HG03135 (cell line): Measurements from ENCODE around the gene GOLM1.
"Not testable (repeated sequence)": the region's sequence is repeated elsewhere in the genome, so short reads cannot be mapped to it uniquely, and the experiment has no call there.

ENCODE experiments used
- ATAC-seq: cut with Tn5 transposase; IDR thresholded peaks from one replicate; pipeline ENCODE4 v1.9.1; 2021; ENCODE audit warnings: mild to moderate bottlenecking, moderate library complexity; ENCODE audit not compliant: unreplicated experiment

The GOLM1 gene

GRCh38 chr9:86098824-86099700, at the start of gene GOLM1:
GOLM1 (minus strand) TSS chr9:86099558; CDS start chr9:86079320, 20,238 bp downstream.
- ATAC-seq: peak; percentile 67

DNA sequence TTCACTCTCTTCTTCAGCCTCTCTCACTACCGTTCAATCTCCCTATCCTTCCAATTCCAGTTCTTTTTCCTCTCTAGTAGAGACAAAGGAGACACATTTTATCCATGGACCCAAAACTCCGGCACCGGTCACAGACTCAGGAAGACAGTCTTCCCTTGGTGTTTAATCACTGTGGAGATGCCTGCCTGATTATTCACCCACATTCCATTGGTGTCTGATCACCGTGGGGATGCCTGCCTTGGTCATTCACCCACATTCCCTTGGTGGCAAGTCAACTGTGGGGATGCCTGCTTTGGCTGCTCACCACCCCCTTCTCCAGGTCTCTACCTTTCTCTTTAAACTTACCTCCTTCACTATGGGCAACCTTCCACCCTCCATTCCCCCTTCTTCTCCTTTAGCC, 47.3 kb upstream of the GOLM1 start:
- ATAC-seq: not testable (repeated sequence)

DNA sequence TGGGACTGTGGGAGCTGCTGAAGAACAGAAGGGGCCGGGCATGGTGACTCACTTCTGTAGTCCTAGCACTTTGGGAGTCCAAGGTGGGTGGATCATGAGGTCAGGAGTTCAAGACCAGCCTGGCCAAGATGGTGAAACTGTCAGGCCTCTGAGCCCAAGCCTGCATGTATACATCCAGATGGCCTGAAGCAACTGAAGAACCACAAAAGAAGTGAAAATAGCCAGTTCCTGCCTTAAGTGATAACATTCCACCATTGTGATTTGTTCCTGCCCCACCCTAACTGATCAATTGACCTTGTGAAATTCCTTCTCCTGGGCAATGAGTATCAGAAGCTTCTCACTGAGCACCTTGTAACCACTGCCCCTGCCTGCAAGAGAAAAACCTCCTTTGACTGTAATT, 46.6 kb upstream of the GOLM1 start:
- not testable (repeated sequence) for ATAC-seq

DNA sequence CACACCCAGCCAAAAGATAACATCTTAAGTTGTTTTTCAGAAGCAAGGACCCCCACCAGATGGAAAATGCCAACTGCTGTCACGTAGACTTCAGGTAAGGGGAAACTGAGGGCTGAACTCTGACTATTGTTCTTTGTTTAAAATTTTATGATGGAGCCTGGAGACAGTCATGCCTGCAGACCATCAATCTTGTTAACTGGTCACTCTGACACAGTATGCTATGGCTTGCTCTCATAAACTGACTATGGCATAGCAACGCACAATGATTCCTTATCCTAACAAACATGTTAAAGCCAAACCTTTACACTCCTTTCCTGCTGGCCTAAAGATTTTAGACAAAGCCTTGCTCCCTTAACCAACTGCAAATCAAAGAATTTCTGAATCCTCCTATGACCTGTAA, 43.6 kb upstream of the GOLM1 start:
- ATAC-seq: no peak

GRCh38 chr9:86141843-86142242, 42.5 kb upstream of the GOLM1 start:
- ATAC-seq: no peak

GRCh38 chr9:86135371-86135770, 36.0 kb upstream of the GOLM1 start:
- no peak for ATAC-seq

- no peak for ATAC-seq
Observed at GRCh38 chr9:86134361-86134760, 35.0 kb upstream of the GOLM1 start.

DNA sequence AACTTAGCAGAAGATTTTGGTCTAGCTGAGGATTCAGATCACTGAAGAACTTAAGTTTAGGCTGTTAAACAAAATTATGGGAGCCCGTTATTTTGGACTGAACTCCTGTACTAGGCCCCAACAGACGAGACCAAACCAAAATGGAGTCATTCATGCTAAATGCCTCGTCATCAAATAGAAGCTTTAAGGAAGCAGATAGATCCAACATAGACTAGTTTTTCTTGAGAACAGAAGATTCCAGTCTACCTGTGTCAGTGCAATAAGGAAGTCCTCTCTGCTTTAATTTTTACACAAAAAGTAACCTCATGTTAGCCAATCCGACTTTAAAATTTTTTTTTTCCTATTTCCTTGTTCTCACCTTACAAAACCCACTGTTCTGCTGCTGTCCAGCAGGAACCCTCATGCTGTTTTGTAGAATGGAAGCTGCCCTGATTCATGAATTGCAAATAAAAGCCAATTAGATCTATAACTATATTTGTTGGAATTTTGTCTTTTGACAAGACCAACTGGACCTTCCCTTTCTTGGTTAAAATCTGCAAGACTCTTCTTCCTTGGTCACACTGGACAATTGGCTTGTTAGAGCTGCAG, 29.0 kb upstream of the GOLM1 start:
- ATAC-seq: no peak

DNA sequence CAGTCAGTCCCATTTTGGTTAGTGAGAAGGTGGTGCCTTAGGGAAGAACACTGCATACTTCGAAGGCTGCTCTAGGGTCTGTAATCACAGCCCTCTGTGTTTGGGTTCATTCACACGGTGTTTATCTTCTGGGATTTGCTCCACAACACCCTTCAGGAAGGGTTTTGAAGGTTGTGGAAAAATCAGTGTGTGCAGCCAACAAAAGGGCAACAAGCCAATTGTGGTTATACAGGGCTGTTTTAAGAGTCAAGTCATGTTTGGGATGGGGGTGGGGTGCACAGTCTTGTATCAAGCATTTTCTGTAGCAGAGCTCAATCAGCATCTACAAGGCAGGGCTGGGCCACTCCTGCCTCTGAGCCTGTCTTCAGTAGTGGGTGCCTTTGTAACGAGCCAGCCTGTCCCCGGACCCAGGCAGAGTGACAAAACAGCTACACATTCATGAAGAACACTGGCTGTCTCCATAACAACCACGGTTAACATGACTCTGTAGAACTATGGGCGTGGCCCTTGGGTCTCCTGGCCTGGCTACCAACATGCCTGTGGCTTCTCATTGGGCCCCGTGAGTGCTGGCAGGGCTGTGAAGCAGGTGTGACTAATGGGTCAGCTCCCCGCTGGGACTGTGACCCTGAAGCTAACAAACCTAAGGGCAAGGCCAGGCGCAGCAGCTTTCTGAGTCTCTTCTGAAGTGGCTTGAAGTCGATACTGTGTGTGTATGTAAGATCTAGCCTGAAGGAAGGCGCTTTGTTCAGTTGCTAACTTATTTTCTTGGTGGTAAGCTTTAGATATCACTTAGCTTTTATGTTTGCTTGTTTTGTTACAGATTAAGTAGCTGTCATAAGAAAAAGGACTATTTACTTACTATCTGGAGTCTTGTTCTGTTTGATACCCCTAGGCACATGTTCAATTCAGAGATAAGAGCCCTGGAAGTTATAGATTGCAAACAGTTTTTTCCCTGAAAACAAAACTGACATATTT, 27.9 kb upstream of the GOLM1 start:
- no peak for ATAC-seq

DNA sequence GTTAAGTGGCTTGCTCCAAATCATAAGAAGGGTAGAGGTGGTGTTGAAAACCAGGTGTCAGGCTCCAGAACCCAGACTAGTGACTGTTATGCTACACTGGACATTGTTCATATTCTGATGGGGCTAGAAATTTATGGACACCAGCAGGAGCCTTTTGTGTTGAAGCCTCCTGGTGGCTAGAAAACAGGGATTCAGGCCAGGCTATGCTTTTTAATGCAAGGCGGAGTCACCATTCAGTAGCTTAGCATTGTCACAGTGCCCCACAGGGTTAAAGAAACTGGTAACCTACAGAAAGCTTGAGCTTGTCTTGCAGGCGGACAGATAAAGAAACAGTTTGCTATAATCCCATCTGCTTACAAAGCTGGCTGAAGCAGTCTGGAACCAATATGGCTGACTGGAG, 23.0 kb upstream of the GOLM1 start:
- no peak for ATAC-seq

- ATAC-seq: no peak
Observed at GRCh38 chr9:86119457-86119856, 20.1 kb upstream of the GOLM1 start.

DNA sequence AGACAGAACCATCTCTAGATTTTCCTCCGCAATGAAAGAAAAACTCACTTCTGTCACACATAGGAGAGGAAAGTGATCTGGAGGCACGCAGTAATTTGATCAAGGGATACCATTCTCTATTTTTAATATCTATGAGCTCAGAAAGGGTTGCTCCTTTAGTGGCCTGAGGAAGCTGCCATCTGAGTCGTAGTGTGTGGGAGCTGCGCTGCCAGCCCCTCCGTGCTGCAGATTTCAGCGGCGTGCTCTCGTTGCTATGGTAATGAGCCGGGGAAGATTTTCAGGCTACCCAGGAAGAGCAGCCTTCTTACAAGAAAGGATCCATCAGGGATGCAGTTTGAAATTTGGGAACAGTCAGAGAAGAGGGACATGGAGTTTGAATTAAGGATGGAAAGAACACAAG, 17.1 kb upstream of the GOLM1 start:
- no peak for ATAC-seq

- ATAC-seq: no peak
Observed at GRCh38 chr9:86115886-86116285, 16.5 kb upstream of the GOLM1 start.

- no peak for ATAC-seq
Observed at GRCh38 chr9:86112057-86112456, 12.7 kb upstream of the GOLM1 start.

- no peak for ATAC-seq
Observed at GRCh38 chr9:86102626-86103025, 3.3 kb upstream of the GOLM1 start.

DNA sequence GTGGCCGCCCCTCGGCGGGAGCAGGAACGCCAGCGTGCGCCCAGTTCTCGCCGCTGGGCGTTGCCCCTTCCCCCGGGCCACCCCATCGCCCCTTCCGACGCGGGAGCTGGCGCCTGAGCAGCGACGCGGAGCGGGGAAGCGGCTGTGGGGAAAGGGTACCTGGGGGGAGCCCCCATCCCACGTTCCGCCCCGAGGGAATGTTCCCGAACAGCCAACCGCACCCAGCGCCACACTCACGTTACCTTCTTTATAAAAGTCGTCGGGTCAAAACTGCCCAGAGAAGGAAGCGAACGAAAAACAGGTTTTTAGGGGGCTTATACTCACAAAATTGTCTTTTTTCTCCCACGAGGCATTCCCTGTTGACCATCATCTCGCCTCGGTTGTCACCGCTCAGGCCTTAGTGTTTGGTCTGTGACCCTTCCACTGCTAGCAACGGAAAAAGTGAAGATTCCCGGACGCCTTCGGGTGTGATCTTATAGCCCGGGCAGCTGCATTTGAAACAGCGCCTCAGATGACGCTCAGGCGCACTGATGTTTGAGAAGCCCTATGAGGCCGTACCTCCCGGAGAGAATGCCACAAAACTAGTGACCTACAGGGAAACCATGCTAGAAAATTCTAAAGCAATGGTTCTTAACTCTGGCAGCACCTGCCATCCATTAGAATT, 475 bp upstream of the GOLM1 start:
- ATAC-seq: no peak

- no peak for ATAC-seq
Observed at GRCh38 chr9:86097510-86098224, 1.7 kb downstream of the GOLM1 start.

DNA sequence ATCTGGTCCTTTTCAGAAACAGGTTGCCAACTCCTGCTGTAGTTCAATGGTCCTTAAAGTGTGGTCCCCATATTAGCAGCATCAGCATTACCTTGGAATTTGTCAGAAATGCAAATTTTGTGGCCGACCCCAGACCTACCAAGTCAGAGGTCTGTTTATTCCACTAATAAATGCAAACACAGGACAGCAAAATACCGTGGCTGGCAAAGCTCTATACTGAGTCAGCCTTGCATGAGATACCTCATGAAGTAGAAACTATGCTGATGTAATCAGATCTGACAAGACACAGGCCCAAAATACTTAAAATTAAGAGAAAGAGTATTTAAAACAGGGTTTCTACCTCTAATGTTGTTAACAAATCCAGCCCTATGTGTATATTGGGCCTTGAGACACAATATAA, 3.0 kb downstream of the GOLM1 start:
- ATAC-seq: no peak

GRCh38 chr9:86093788-86094555, 5.4 kb downstream of the GOLM1 start:
- ATAC-seq: peak; percentile 66
